ENCODE data around the gene MYL6.
A peak's percentile ranks its signal among the peaks of the same experiment; 100 is the strongest.

MYL6 gene

GRCh38 chr12:56127888-56128669 lies 30.1 kb upstream of the MYL6 start, which contains the start of gene ESYT1 (continued):
- no peak for TF ChIP-seq ZNF223 (tag by site-specific recombination; IDR thresholded peaks at IDR 0.05)
- TF ChIP-seq, protein P1, sequence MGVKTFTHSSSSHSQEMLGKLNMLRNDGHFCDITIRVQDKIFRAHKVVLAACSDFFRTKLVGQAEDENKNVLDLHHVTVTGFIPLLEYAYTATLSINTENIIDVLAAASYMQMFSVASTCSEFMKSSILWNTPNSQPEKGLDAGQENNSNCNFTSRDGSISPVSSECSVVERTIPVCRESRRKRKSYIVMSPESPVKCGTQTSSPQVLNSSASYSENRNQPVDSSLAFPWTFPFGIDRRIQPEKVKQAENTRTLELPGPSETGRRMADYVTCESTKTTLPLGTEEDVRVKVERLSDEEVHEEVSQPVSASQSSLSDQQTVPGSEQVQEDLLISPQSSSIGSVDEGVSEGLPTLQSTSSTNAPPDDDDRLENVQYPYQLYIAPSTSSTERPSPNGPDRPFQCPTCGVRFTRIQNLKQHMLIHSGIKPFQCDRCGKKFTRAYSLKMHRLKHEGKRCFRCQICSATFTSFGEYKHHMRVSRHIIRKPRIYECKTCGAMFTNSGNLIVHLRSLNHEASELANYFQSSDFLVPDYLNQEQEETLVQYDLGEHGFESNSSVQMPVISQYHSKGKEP (tag by site-specific recombination; IDR thresholded peaks at IDR 0.05), result no peak
- TF ChIP-seq SP2 (tag by site-specific recombination; IDR thresholded peaks at IDR 0.05), result peak; percentile 99
- TF ChIP-seq, protein P2, sequence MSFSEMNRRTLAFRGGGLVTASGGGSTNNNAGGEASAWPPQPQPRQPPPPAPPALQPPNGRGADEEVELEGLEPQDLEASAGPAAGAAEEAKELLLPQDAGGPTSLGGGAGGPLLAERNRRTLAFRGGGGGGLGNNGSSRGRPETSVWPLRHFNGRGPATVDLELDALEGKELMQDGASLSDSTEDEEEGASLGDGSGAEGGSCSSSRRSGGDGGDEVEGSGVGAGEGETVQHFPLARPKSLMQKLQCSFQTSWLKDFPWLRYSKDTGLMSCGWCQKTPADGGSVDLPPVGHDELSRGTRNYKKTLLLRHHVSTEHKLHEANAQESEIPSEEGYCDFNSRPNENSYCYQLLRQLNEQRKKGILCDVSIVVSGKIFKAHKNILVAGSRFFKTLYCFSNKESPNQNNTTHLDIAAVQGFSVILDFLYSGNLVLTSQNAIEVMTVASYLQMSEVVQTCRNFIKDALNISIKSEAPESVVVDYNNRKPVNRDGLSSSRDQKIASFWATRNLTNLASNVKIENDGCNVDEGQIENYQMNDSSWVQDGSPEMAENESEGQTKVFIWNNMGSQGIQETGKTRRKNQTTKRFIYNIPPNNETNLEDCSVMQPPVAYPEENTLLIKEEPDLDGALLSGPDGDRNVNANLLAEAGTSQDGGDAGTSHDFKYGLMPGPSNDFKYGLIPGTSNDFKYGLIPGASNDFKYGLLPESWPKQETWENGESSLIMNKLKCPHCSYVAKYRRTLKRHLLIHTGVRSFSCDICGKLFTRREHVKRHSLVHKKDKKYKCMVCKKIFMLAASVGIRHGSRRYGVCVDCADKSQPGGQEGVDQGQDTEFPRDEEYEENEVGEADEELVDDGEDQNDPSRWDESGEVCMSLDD (tag by site-specific recombination; IDR thresholded peaks at IDR 0.05), result peak; percentile 41; the same call in 1 of the 2 replicates
- TF ChIP-seq ZNF843 (tag by site-specific recombination; IDR thresholded peaks at IDR 0.05), result no peak
- TF ChIP-seq, protein P3, sequence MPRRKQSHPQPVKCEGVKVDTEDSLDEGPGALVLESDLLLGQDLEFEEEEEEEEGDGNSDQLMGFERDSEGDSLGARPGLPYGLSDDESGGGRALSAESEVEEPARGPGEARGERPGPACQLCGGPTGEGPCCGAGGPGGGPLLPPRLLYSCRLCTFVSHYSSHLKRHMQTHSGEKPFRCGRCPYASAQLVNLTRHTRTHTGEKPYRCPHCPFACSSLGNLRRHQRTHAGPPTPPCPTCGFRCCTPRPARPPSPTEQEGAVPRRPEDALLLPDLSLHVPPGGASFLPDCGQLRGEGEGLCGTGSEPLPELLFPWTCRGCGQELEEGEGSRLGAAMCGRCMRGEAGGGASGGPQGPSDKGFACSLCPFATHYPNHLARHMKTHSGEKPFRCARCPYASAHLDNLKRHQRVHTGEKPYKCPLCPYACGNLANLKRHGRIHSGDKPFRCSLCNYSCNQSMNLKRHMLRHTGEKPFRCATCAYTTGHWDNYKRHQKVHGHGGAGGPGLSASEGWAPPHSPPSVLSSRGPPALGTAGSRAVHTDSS (tag by site-specific recombination; IDR thresholded peaks at IDR 0.05), result no peak
- peak; percentile 36; the same call in 1 of the 2 replicates for TF ChIP-seq ZNF391 (tag by site-specific recombination; IDR thresholded peaks at IDR 0.05; ENCODE audit: borderline replicate concordance, low read depth)
- no peak for TF ChIP-seq ZNF175 (tag by site-specific recombination; IDR thresholded peaks at IDR 0.05)
- TF ChIP-seq ZNF610 (tag by site-specific recombination; IDR thresholded peaks at IDR 0.05; ENCODE audit: borderline replicate concordance), result no peak
- TF ChIP-seq ZNF132 (tag by site-specific recombination; IDR thresholded peaks at IDR 0.05; ENCODE audit: borderline replicate concordance), result no peak
- TF ChIP-seq ZNF677 (tag by site-specific recombination; IDR thresholded peaks at IDR 0.05), result no peak
- no peak for TF ChIP-seq ZNF514 (tag by site-specific recombination; IDR thresholded peaks at IDR 0.05)
- TF ChIP-seq, protein P4, sequence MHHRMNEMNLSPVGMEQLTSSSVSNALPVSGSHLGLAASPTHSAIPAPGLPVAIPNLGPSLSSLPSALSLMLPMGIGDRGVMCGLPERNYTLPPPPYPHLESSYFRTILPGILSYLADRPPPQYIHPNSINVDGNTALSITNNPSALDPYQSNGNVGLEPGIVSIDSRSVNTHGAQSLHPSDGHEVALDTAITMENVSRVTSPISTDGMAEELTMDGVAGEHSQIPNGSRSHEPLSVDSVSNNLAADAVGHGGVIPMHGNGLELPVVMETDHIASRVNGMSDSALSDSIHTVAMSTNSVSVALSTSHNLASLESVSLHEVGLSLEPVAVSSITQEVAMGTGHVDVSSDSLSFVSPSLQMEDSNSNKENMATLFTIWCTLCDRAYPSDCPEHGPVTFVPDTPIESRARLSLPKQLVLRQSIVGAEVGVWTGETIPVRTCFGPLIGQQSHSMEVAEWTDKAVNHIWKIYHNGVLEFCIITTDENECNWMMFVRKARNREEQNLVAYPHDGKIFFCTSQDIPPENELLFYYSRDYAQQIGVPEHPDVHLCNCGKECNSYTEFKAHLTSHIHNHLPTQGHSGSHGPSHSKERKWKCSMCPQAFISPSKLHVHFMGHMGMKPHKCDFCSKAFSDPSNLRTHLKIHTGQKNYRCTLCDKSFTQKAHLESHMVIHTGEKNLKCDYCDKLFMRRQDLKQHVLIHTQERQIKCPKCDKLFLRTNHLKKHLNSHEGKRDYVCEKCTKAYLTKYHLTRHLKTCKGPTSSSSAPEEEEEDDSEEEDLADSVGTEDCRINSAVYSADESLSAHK (tag by site-specific recombination; IDR thresholded peaks at IDR 0.05), result 0 out of 2 replicates have a peak, but pooled peaks have one; percentile 29
- TF ChIP-seq HIC1 (tag by site-specific recombination; IDR thresholded peaks at IDR 0.05), result peak; percentile 69; the same call in 1 of the 2 replicates
- TF ChIP-seq GLI4 (tag by site-specific recombination; IDR thresholded peaks at IDR 0.05), result no peak
- TF ChIP-seq ZNF133 (tag by site-specific recombination; IDR thresholded peaks at IDR 0.05), result no peak
- 0 out of 2 replicates have a peak, but pooled peaks have one; percentile 15 for TF ChIP-seq INSM2 (tag by site-specific recombination; IDR thresholded peaks at IDR 0.05)
- TF ChIP-seq KLF17 (tag by site-specific recombination; IDR thresholded peaks at IDR 0.05), result no peak
- no peak for TF ChIP-seq ZNF530 (tag by site-specific recombination; IDR thresholded peaks at IDR 0.05; ENCODE audit: low read depth)
- TF ChIP-seq ZNF768 (tag by site-specific recombination; IDR thresholded peaks at IDR 0.05), result no peak
- no peak for TF ChIP-seq ZNF664 (tag by site-specific recombination; IDR thresholded peaks at IDR 0.05)
- TF ChIP-seq ZSCAN18 (tag by site-specific recombination; IDR thresholded peaks at IDR 0.05), result no peak
- no peak for TF ChIP-seq OVOL3 (tag by site-specific recombination; IDR thresholded peaks at IDR 0.05)
- no peak for TF ChIP-seq ZNF792 (tag by site-specific recombination; IDR thresholded peaks at IDR 0.05)
